C4-2B (cell line): ENCODE data around the gene KNDC1.

Experiments used
- ZFX ChIP-seq: fragments of 450-650 bp; IDR thresholded peaks from 2 replicates; pipeline ENCODE4 v1.6.1; 2017
- TF ChIP-seq, protein P1 (sequence below): fragments of 450-650 bp; conservative IDR thresholded peaks from 2 replicates; pipeline ENCODE4 v1.5.1; 2017; ENCODE audit warnings: mild to moderate bottlenecking

DNA sequence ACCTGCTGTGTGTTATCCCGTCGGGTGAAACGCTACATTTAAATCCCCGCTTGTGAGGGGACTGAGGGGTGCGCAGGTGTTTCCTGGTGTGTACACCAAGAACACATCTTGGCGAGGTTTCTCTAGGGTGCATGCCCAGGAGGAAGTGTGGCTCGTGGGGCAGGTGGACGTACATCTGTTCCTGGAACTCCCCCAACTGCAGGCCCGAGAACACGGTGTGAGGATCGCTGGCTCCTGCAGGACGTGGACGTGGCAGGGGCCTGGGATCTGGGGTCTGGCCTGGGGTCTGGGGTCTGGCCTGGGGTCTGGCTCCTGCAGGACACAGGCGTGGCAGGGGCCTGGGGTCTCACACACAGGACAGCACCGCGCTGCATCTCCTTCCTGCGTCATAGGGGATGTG lies 10.1 kb downstream of the KNDC1 start:
- TF ChIP-seq, protein P1, sequence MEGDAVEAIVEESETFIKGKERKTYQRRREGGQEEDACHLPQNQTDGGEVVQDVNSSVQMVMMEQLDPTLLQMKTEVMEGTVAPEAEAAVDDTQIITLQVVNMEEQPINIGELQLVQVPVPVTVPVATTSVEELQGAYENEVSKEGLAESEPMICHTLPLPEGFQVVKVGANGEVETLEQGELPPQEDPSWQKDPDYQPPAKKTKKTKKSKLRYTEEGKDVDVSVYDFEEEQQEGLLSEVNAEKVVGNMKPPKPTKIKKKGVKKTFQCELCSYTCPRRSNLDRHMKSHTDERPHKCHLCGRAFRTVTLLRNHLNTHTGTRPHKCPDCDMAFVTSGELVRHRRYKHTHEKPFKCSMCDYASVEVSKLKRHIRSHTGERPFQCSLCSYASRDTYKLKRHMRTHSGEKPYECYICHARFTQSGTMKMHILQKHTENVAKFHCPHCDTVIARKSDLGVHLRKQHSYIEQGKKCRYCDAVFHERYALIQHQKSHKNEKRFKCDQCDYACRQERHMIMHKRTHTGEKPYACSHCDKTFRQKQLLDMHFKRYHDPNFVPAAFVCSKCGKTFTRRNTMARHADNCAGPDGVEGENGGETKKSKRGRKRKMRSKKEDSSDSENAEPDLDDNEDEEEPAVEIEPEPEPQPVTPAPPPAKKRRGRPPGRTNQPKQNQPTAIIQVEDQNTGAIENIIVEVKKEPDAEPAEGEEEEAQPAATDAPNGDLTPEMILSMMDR = no peak
- TF ChIP-seq ZFX = no peak
